Activated naive CD4-positive, alpha-beta T cell treated with anti-CD3 and anti-CD28 coated beads, Interleukin-2, amount 50 U/mL, for 72 hours (primary cell): Measurements from ENCODE around the gene CAPN15. TPM values are rescaled to one million over a fixed set of nuclear protein-coding genes. Genes with fewer than 3 reads are reported as not detected.

ENCODE experiments used
- ATAC-seq, 2 donors: fragments of 150-1000 bp; cut with Tn5 transposase; 2 replicates each; pipeline ENCODE4 v1.10.0; 2021; ENCODE audit warnings: mild to moderate bottlenecking in 2 of 2, moderate library complexity in 2 of 2
- DNase-seq, 2 donors: peaks; one replicate each; pipeline ENCODE4 v3.0.0; 2021 to 2022; ENCODE audit warnings: low spot score in 2 of 2
- H3K27ac Mint-ChIP-seq, 2 donors: one replicate each; pipeline ENCODE4 v1.8.0; 2022; ENCODE audit warnings: mild to moderate bottlenecking in 2 of 2, mixed read lengths in 2 of 2
- H3K36me3 Mint-ChIP-seq, 2 donors: one replicate each; pipeline ENCODE4 v1.8.0; 2022; ENCODE audit warnings: mixed read lengths in 2 of 2
- H3K9me3 Mint-ChIP-seq, 2 donors: one replicate each; pipeline ENCODE4 v1.8.0; 2022; ENCODE audit warnings: mixed read lengths in 2 of 2
- total RNA-seq, 2 donors: library from RNA; stranded (reverse); gene quantifications; one replicate each; pipeline ENCODE4 v1.2.3, GENCODE V29; 2022

CAPN15 gene
- total RNA-seq, 2 donors from 2014 or later = 55.5 to 76.5 TPM

GRCh38 chr16:519841-520687 lies 7.4 kb upstream of the CAPN15 start:
- Mint-ChIP-seq H3K27ac (peak overlapping the region in 1 of 2 donors; percentile 49), H3K9me3 (no peaks in the 10 kb centered on the region), H3K36me3 (no peaks in the 10 kb centered on the region)
- no peak for ATAC-seq
- no peak for DNase-seq

- H3K36me3 Mint-ChIP-seq = peaks cover 0 to 7% of the 10 kb centered on the region in 2 donors
- ATAC-seq (no peak), DNase-seq (no peak)
- H3K27ac Mint-ChIP-seq = peak overlapping the region in 1 of 2 donors; percentile 29
- no peaks in the 10 kb centered on the region for H3K9me3 Mint-ChIP-seq
These were observed 6.7 kb upstream of the CAPN15 start for GRCh38 chr16:520847-521246.

- DNase-seq = no peak
These were observed 5.9 kb upstream of the CAPN15 start for GRCh38 chr16:521381-522210.

GRCh38 chr16:522320-523096 lies 5.0 kb upstream of the CAPN15 start:
- H3K36me3 Mint-ChIP-seq = peaks cover 0 to 8% of the 10 kb centered on the region in 2 donors
- no peak for DNase-seq
- peak overlapping the region; percentile 84 to 87 for H3K27ac Mint-ChIP-seq
- H3K9me3 Mint-ChIP-seq = no peaks in the 10 kb centered on the region
- ATAC-seq = no peak

More at GRCh38 chr16:521381-522210, 5.9 kb upstream of the CAPN15 start:
- Mint-ChIP-seq H3K36me3 (peaks cover 0 to 8% of the 10 kb centered on the region in 2 donors), H3K27ac (no peak overlapping the region), H3K9me3 (no peaks in the 10 kb centered on the region)
- ATAC-seq = no peak

GRCh38 chr16:523097-523741 lies 4.3 kb upstream of the CAPN15 start:
- H3K27ac Mint-ChIP-seq = peak overlapping the region; percentile 84 to 87
- no peaks in the 10 kb centered on the region for H3K9me3 Mint-ChIP-seq
- H3K36me3 Mint-ChIP-seq = peaks cover 0 to 8% of the 10 kb centered on the region in 2 donors
- DNase-seq (no peak), ATAC-seq (no peak)

- H3K9me3 Mint-ChIP-seq = no peaks in the 10 kb centered on the region
- DNase-seq = no peak
- peak overlapping the region; percentile 84 to 100 for H3K27ac Mint-ChIP-seq
- ATAC-seq = no peak
- H3K36me3 Mint-ChIP-seq = peaks cover 4 to 12% of the 10 kb centered on the region in 2 donors
These were observed 3.1 kb upstream of the CAPN15 start for GRCh38 chr16:524274-525040.

GRCh38 chr16:525123-525519 lies 2.4 kb upstream of the CAPN15 start:
- DNase-seq (no peak), ATAC-seq (peak in 1 of 2 donors; percentile 4)
- Mint-ChIP-seq H3K9me3 (no peaks in the 10 kb centered on the region), H3K36me3 (peaks cover 8 to 12% of the 10 kb centered on the region in 2 donors), H3K27ac (peak overlapping the region; percentile 84 to 100)

GRCh38 chr16:525520-526180 lies 1.9 kb upstream of the CAPN15 start:
- DNase-seq (peak; percentile 78 to 81), ATAC-seq (peak; percentile 69 to 76)
- Mint-ChIP-seq H3K36me3 (peaks cover 11 to 12% of the 10 kb centered on the region in 2 donors), H3K9me3 (no peaks in the 10 kb centered on the region), H3K27ac (peak overlapping the region; percentile 84 to 100)

GRCh38 chr16:526181-527014 lies 1.1 kb upstream of the CAPN15 start:
- peaks cover 11 to 12% of the 10 kb centered on the region in 2 donors for H3K36me3 Mint-ChIP-seq
- ATAC-seq (no peak), DNase-seq (peak in 1 of 2 donors; percentile 27)
- no peaks in the 10 kb centered on the region for H3K9me3 Mint-ChIP-seq
- H3K27ac Mint-ChIP-seq = peak overlapping the region; percentile 84 to 100

GRCh38 chr16:528111-529011 lies 849 bp downstream of the CAPN15 start:
- Mint-ChIP-seq H3K36me3 (peaks cover 11 to 12% of the 10 kb centered on the region in 2 donors), H3K9me3 (no peaks in the 10 kb centered on the region), H3K27ac (peak overlapping the region; percentile 96 to 99)
- ATAC-seq = peak in 1 of 2 donors; percentile 21
- DNase-seq = peak; percentile 43 to 75

- DNase-seq = no peak
- H3K27ac Mint-ChIP-seq = peak overlapping the region; percentile 96 to 99
- ATAC-seq = no peak
- peaks cover 11 to 12% of the 10 kb centered on the region in 2 donors for H3K36me3 Mint-ChIP-seq
- no peaks in the 10 kb centered on the region for H3K9me3 Mint-ChIP-seq
These were observed 1.6 kb downstream of the CAPN15 start for GRCh38 chr16:529012-529575.

GRCh38 chr16:530111-530817 lies 2.8 kb downstream of the CAPN15 start:
- H3K9me3 Mint-ChIP-seq = no peaks in the 10 kb centered on the region
- no peak for DNase-seq
- peaks cover 11% of the 10 kb centered on the region in 2 donors for H3K36me3 Mint-ChIP-seq
- ATAC-seq = no peak
- H3K27ac Mint-ChIP-seq = peak overlapping the region; percentile 61 to 90
